SU-DHL-6 (cell line): ENCODE measurements around the gene CRISPLD2.

Experiments used
- H2AFZ ChIP-seq: fragments of 200-600 bp; sonication (generic); 2 replicates; pipeline ENCODE4 v1.6.1; 2014; ENCODE audit warnings: low read depth, mild to moderate bottlenecking, moderate library complexity, mixed read lengths, antibody characterized with exemption, low read length; ENCODE audit not compliant: severe bottlenecking
- H3F3A ChIP-seq: fragments of 200-600 bp; shearing (Covaris generic); 2 replicates; pipeline ENCODE4 v1.6.0; 2016; ENCODE audit warnings: antibody characterized with exemption, mild to moderate bottlenecking; ENCODE audit not compliant: insufficient read depth
- H3K27ac ChIP-seq: fragments of 200-600 bp; sonication (generic); 2 replicates; pipeline ENCODE4 v1.5.1; 2016; ENCODE audit warnings: low read depth, mild to moderate bottlenecking, low read length, moderate library complexity, mixed read lengths
- H3K27me3 ChIP-seq: fragments of 200-600 bp; sonication (generic), shearing (Covaris generic); 2 replicates; pipeline ENCODE4 v1.6.0; 2014; ENCODE audit warnings: mild to moderate bottlenecking, low read length
- H3K36me3 ChIP-seq: fragments of 200-600 bp; sonication (generic); 2 replicates; pipeline ENCODE4 v1.6.1; 2014; ENCODE audit warnings: mild to moderate bottlenecking, low read length, mixed read lengths
- H3K4me2 ChIP-seq: fragments of 300-600, 200-600 bp; shearing (Covaris generic), sonication (generic); 2 replicates; pipeline ENCODE4 v1.6.0; 2014; ENCODE audit warnings: low read length, low read depth, mild to moderate bottlenecking; ENCODE audit not compliant: poor library complexity, severe bottlenecking
- H3K4me3 ChIP-seq: fragments of 200-600 bp; sonication (generic); 2 replicates; pipeline ENCODE4 v1.5.1; 2014; ENCODE audit warnings: antibody characterized with exemption, low read length, mild to moderate bottlenecking, mixed read lengths; ENCODE audit not compliant: insufficient read depth, poor library complexity, severe bottlenecking
- H3K79me2 ChIP-seq: fragments of 200-600 bp; sonication (generic); 2 replicates; pipeline ENCODE4 v1.6.1; 2014; ENCODE audit warnings: mild to moderate bottlenecking, low read length, moderate library complexity; ENCODE audit not compliant: insufficient read depth
- H3K9ac ChIP-seq: fragments of 200-600 bp; sonication (generic); 2 replicates; pipeline ENCODE4 v1.7.0; 2014; ENCODE audit warnings: mild to moderate bottlenecking, low read length
- H3K9me2 ChIP-seq: fragments of 200-600 bp; sonication (generic); replicated peaks from 2 replicates; pipeline ENCODE4 v1.6.1; 2014; ENCODE audit warnings: low read length; ENCODE audit not compliant: insufficient read depth
- H3K9me3 ChIP-seq: fragments of 200-600 bp; sonication (generic); 2 replicates; pipeline ENCODE4 v1.6.1; 2014; ENCODE audit warnings: low read length, mixed read lengths; ENCODE audit not compliant: insufficient read depth
- H4K20me1 ChIP-seq: fragments of 200-600 bp; sonication (generic); 2 replicates; pipeline ENCODE4 v1.6.1; 2014; ENCODE audit warnings: low read depth, mild to moderate bottlenecking, antibody characterized with exemption, low read length, moderate library complexity, mixed read lengths
- CTCF ChIP-seq: fragments of 200-600 bp; sonication (generic); IDR thresholded peaks from one replicate; pipeline ENCODE4 v1.5.1; 2017; ENCODE audit warnings: antibody characterized with exemption, mild to moderate bottlenecking, low read length, moderate library complexity; ENCODE audit not compliant: insufficient read depth, poor library complexity, severe bottlenecking
- EZH2phosphoT487 ChIP-seq: fragments of 200-600 bp; sonication (generic), shearing (Covaris generic); conservative IDR thresholded peaks from 2 replicates; pipeline ENCODE4 v1.6.1; 2018; ENCODE audit warnings: mild to moderate bottlenecking, antibody characterized with exemption, low read length, moderate library complexity, mixed read lengths

Gene CRISPLD2

GRCh38 chr16:84909476-84910085 is 89.8 kb downstream of the CRISPLD2 start:
- H3K9me3 ChIP-seq = no peaks in the 10 kb centered on the region
- no peak overlapping the region for H3K4me2 ChIP-seq
- no peak overlapping the region for H3K4me3 ChIP-seq
- H3K27ac ChIP-seq = no peak overlapping the region
- no peaks in the 10 kb centered on the region for H4K20me1 ChIP-seq
- no peaks in the 10 kb centered on the region for H3K79me2 ChIP-seq
- no peak overlapping the region for H2AFZ ChIP-seq
- no peaks in the 10 kb centered on the region for H3F3A ChIP-seq
- H3K36me3 ChIP-seq = no peaks in the 10 kb centered on the region
- H3K9me2 ChIP-seq = no peaks in the 10 kb centered on the region
- TF ChIP-seq CTCF = no peak
- H3K27me3 ChIP-seq = no peaks in the 10 kb centered on the region
- no peak overlapping the region for H3K9ac ChIP-seq

- Histone ChIP-seq H3F3A (no peaks in the 10 kb centered on the region), H3K79me2 (no peaks in the 10 kb centered on the region), H2AFZ (no peak overlapping the region), H3K27me3 (no peaks in the 10 kb centered on the region), H4K20me1 (no peaks in the 10 kb centered on the region), H3K9ac (no peak overlapping the region), H3K9me2 (no peaks in the 10 kb centered on the region), H3K27ac (no peak overlapping the region), H3K4me3 (no peak overlapping the region), H3K9me3 (no peaks in the 10 kb centered on the region), H3K4me2 (no peak overlapping the region), H3K36me3 (no peaks in the 10 kb centered on the region)
- TF ChIP-seq EZH2phosphoT487 (no peak), CTCF (no peak)
Measured at GRCh38 chr16:84911486-84912216, 91.9 kb downstream of the CRISPLD2 start.

GRCh38 chr16:84913315-84913714 is 93.5 kb downstream of the CRISPLD2 start:
- H3K9me3 ChIP-seq = no peaks in the 10 kb centered on the region
- no peaks in the 10 kb centered on the region for H3K79me2 ChIP-seq
- no peak overlapping the region for H3K4me3 ChIP-seq
- no peak overlapping the region for H2AFZ ChIP-seq
- no peaks in the 10 kb centered on the region for H3K27me3 ChIP-seq
- H3K9me2 ChIP-seq = no peaks in the 10 kb centered on the region
- H3K9ac ChIP-seq = no peak overlapping the region
- H4K20me1 ChIP-seq = no peaks in the 10 kb centered on the region
- no peaks in the 10 kb centered on the region for H3F3A ChIP-seq
- H3K27ac ChIP-seq = no peak overlapping the region
- TF ChIP-seq CTCF = no peak
- TF ChIP-seq EZH2phosphoT487 = no peak
- no peaks in the 10 kb centered on the region for H3K36me3 ChIP-seq
- H3K4me2 ChIP-seq = no peak overlapping the region
